Adipose tissue (tissue), 3 donors: ENCODE measurements around the gene SELENOF. TPM values are rescaled to one million over a fixed set of nuclear protein-coding genes. Genes with fewer than 3 reads are reported as not detected.
"Not testable (repeated sequence)": the region's sequence is repeated elsewhere in the genome, so short reads cannot be mapped to it uniquely, and the experiment has no call there.

Source experiments
- H3K27ac ChIP-seq: one replicate; pipeline ENCODE4 v1.5.1; 2013; ENCODE audit warnings: low read depth, low read length
- WGBS, 3 donors: extraction: QIAGEN DNeasy Blood & Tissue Kit; methylation state at CpG; one replicate each; pipeline ENCODE4 v1.1.7; 2013; 5-methylcytosine and 5-hydroxymethylcytosine counted together
- polyA plus RNA-seq, 3 donors: library from polyadenylated mRNA; stranded (reverse); fragments of 200-250 nt; gene quantifications; one replicate each; pipeline ENCODE4 v1.2.3, GENCODE V29; 2013
- donor health status: healthy with polysubstance abuse.
- donor health status: Bipolar disorder and iron deficiency.
- donor health status: healthy.

Gene SELENOF
- polyA plus RNA-seq, 3 donors, result 57.1 to 117 (median 98.7) TPM

DNA sequence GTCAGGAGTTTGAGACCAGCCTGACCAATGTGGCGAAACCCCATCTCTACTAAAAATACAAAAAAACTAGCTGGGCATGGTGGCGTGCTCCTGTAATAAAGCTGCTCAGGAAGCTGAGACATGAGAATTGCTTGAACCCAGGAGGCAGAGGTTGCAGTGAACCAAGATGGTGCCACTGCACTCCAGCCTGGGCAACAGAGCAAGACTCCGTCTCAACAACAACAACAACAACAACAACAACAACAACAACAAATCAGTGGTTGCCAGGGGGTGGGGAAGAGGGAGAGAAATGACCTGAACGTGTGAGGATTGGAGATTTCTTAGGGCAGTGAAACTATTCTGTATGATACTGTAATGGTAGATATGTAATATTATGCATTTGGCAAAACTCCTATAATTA, 46.6 kb downstream of the SELENOF start:
- WGBS, 3 donors, result 95 to 100% (median 97%) methylated on average over 4 of the region's 4 CpGs
- not testable (repeated sequence) for H3K27ac ChIP-seq

DNA sequence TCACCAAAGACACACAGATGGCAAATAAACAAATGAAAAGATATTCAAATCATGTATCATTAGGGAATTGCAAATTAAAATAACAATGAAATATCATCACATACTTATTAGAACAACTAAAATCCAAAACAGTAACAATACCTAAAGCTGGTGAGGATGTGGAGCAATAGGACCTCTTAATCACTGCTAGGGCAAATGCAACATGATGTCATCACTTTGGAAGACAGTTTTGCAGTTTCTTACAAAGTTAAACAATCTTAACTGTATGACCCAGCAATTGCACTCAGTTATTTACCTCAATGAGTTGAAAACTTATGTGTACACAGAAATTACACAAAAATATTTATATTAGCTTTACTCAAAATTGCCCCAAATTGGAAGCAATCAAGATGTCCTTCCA, 47.3 kb downstream of the SELENOF start:
- no peak overlapping the region for H3K27ac ChIP-seq

DNA sequence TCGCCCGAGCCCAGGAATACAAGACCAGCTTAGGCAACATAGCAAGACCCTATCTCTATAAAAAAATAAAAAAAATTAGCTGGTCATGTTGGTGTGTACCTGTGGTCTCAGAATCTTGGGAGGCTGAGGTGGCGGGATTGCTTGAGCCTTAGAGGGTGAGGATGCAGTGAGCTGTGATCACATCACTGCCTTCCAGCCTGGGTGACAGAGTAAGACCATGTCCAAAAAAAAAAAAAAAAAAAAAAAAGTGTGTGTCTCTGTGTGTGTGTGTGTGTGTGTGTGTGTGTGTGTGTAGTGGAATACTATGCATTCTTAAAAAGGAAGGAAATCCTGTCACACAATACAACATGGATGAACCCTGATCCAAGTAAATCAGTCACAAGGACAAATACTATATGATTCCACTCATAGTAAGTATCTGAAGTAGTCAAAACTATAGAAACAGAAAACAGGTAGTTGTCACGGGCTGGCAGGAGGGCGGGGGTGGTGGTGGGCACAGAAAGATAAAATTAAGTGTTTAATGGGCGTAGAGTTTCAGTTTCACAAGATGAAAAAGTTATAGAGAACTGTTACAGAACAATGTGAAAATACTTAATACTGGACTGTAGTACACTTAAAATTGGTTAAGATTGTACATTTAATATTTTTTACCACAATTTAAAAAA, 47.8 kb downstream of the SELENOF start:
- WGBS, 3 donors, result 85 to 96% (median 96%) methylated on average over 6 of the region's 6 CpGs
- H3K27ac ChIP-seq, result no peak overlapping the region

DNA sequence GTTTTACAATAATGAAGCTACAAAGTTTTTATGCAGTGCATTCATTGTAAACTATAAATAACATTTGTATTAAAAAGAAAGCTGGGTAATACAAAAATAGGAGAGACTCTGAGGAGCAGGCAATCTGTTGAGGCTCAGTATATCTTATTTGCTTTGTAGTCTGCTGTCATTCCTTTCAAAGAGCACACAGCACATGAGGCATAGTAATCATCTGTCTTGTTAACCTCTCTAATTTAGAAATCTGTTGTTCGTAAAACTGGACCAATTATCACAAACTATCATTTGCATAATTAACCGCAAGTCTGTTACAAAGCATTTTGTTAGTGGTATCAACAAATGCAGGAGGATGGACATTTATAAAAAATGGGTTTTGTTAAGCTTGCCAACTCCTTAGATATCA, 51.0 kb downstream of the SELENOF start:
- H3K27ac ChIP-seq, result no peak overlapping the region
- WGBS, 3 donors, result 96 to 99% (median 99%) methylated on average over 2 of the region's 2 CpGs

DNA sequence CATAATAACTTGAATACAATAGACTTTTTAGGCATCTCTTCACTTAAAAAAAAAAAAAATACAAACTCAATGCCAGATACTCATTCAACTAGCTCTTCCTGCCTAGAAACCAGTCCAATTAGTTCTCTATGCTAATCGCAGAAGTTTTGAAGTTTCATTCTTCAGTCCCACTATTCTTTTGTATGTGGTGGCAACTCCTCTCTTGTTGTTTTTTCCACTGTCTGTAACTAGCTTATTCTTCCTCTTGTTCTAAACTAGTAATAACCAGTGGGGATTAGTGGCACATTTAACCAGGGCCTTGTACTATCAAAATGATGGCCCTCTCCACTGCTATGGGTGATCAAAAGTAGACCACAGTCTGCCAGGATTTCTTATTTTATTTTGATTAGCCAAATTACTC, 52.5 kb downstream of the SELENOF start:
- no peak overlapping the region for H3K27ac ChIP-seq
- 87 to 90% (median 89%) methylated on average over 1 of the region's 1 CpG for WGBS, 3 donors

DNA sequence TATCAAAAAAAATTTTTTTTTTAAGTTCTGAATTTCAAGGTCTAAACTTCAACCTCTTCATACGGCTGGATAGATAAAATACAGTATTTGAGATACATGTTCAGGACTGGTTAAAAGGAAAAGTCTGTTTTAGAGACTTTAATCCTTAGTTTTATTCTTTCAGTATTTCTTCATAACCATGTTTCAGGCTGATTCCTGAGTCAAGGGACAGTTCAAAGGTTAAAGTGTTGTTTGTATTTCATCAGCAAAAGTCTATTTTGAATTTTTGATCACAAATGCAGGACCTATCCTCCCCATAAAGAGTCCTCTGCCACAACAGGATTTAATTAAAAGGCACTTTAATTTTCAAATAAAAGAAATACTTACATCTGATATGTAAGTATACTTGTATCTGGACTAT, 53.5 kb downstream of the SELENOF start:
- H3K27ac ChIP-seq, result no peak overlapping the region
- 60 to 100% (median 91%) methylated on average over 1 of the region's 1 CpG for WGBS, 3 donors

DNA sequence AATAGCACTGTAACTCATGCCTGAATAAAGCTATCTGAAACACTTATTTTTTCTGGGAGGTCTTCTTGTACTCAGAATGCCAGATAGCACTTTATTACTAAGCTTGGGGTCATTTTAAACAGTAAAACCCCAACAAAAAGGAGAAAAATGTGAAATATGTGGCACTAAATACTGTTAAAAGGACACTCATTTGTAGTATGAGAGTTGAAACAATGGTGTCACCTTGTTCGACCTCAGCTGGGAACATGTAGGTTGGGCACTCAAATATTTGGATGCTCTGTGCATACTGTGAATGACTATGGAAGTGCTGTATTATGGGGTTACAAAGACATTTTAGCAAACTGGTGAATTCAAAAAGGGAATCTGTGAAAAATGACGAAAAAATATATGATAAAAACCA, 53.9 kb downstream of the SELENOF start:
- WGBS, 3 donors, result 81 to 100% (median 97%) methylated on average over 2 of the region's 2 CpGs
- H3K27ac ChIP-seq, result no peak overlapping the region

DNA sequence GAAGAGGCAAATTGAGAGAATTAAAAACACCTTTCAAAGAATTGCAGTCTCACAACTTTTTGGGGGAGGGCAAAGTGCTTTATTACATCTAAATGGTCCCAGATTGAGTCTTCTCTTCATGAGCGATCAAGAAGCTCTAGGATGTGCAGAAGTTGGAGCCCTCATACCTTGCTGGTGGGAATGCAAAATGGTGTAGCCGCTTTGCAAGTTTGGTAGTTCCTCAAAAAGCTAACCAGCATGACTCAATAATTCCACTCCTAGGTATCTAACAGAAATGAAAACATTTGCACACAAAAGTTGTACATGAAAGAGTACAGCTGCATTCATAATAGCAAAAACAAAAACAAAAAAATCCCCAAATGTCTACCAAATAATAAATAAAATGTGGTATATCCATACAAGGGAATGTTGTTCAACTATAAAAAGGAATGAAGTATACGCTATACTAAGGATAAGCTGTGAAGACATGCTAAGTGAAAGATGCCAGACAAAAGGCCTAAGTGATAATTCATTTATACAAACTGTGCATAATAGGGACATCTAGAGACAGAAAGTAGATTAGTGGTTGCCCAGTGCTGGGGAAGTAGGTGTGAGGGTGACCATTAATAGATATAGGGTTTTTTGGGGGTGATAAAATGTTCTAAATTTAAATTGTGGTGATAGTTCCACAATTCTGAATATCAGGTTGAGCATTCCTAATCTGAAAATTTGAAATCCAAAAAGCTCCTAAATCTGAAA, 55.2 kb downstream of the SELENOF start:
- H3K27ac ChIP-seq, result no peak overlapping the region
- 96 to 99% (median 99%) methylated on average over 3 of the region's 3 CpGs for WGBS, 3 donors

DNA sequence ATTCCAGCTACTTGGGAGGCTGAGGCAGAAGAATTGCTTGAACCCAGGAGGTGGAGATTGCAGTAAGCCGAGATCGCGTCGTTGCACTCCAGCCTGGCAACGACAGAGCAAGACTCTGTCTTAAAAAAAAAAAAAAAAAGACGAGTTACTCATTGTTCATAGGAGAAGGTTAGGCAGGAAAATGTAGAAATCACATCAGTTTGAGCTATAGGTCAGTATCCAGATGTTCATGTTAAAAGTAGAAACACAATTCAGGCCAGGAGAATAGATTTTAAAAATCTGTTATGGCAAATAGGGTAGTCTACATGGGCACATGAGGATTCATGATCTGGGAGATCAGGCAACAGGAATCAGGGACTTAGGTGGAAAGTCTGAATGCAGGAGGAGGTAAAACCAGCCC, 57.7 kb downstream of the SELENOF start:
- WGBS, 3 donors, result 88 to 94% (median 88%) methylated on average over 6 of the region's 6 CpGs
- H3K27ac ChIP-seq, result no peak overlapping the region

DNA sequence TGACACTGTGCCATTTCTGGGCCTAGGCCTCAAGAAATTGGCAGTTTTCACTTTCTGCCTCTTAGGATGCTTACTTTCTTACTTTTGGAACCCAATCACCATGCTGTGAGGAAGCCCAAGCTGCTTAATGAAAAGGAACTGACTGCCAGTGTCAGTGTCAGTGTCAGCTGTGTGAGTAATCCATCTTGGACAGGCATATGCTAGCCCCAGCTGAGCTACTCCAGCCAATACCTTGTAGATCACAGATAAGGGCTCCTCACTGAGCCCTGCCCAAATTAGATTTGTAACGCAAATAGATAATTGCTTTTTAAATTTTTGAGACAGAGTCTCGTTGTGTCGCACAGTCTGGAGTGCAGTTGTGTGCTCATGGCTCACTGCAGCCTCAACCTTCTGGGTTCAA, 59.6 kb downstream of the SELENOF start:
- no peak overlapping the region for H3K27ac ChIP-seq
- 90 to 98% (median 92%) methylated on average over 3 of the region's 3 CpGs for WGBS, 3 donors

DNA sequence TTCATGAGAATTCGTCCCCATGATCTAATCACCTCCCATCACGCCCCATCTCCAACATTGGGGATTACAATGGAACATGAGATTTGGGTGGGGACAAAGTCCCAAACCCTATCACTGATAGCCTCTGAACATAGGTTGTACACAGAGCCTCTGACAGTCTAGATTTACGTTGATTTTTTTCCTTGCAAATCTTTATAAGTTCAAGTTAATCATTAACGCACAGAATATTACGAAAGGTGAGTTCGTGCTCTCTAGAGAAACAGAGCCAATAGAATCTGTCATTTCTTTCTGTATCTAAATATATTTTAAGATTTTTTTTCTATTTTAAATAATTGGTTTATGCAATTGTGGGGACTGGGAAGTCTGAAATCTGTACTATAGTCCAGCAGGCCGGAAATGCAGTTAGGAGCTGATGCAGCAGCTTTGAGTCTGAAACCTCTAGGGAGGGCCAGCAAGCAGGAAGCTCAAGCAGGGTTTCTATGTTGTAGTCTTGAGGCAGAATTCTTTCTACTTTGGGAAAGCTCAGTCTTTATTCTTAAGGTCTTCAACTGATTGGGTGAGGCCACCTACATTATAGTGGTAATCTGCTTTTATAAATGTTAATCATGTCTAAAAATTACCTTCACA, 61.0 kb downstream of the SELENOF start:
- no peak overlapping the region for H3K27ac ChIP-seq
- WGBS, 3 donors, result 47 to 90% (median 76%) methylated on average over 7 of the region's 7 CpGs

DNA sequence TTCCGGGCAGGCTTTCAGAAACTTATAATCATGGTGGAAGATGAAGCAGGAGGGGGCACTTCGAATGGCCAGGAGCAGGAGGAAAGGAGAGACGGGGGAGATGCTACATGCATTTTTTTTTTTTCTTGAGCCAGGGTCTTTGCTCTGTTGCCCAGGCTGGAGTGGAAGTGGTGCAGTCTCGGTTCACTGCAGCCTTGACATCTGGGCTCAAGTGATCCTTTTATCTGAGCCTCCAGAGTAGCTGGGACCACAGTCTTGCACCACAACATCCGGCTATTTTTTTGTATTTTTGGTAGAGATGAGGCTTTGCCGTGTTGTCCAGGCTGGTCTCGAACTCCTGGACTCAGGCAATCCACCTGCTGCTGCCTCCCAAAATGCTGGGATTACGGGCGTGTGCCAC, 61.6 kb downstream of the SELENOF start:
- no peak overlapping the region for H3K27ac ChIP-seq
- 89 to 91% (median 90%) methylated on average over 9 of the region's 9 CpGs for WGBS, 3 donors

DNA sequence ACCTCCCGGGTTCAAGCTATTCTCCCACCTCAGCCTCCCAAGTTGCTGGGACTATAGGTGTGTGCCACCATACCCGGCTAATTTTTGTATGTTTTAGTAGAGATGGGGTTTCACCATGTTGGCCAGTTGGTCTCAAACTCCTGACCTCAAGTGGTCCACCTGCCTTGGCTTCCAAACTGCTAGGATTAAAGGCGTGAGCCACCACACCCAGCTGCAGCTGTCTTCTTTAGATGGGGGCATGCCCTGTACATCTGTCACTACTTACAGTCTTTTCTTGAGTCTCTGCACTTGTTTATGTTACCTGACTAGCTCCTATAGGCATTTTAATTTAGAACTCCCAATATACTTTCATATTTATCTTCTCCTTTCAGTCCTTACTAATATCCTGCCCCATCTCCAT, 64.2 kb downstream of the SELENOF start:
- 93 to 97% (median 95%) methylated on average over 3 of the region's 3 CpGs for WGBS, 3 donors
- no peak overlapping the region for H3K27ac ChIP-seq

DNA sequence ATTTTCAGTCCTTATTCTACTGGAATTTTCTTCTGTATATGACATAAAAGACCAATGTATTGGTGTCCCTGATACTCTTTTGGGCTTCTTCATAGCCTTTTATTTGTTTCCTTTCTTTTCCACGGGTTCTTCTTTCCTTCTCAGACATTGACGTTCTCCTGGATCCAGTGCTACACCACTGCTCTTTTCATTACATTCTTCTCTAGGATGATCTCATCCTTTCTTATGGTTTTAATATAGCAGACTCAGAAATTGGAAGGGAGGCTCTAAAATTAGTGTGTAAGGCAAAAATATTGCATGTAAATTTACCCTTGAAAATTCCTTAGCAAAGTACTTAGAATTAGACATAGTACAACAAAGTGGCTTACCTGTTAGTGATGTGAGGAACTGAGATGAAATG, 65.3 kb downstream of the SELENOF start:
- H3K27ac ChIP-seq, result no peak overlapping the region
- 69 to 78% (median 74%) methylated on average over 2 of the region's 2 CpGs for WGBS, 3 donors

DNA sequence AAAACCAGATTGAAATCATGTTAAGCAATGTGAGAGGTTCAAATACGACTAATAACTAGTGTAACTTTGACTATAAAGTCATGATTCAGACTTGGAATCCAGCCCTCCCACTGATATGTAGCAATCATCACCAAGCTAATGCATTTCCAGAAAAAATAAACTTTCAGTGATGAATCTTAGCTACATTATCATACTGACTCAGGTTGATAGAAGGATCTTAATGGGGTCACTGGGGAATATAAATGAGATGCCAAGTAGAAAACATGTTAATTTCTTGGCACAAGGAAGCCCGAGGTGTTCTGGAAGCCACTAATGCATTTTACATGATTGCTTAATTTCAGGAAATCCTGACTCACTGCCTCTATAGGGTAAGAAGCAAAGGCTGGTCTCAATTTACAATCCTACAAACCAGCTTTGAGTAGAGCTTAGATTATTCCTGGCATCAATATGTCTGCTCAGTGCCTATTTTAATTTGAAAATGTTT, 67.7 kb downstream of the SELENOF start:
- WGBS, 3 donors, result 5 to 51% (median 10%) methylated on average over 2 of the region's 2 CpGs
- no peak overlapping the region for H3K27ac ChIP-seq

DNA sequence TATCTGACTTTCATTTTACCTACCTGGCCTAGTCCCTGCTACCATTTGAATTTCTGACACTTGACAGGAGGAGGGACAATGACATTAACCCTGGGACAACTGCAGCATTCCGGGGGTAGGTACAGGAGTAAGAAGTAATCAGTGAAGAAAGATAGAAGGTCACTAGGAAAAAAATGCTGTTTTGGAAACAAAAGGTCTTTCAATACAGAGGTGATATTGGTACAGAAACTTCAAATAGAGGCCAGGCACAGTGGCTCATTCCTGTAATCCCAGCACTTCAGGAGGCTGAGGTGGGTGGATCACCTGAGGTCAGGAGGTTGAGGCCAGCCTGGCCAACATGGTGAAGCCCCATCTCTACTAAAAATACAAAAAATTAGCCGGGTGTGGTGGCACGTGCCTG, 68.4 kb downstream of the SELENOF start:
- no peak overlapping the region for H3K27ac ChIP-seq
- 50 to 87% (median 86%) methylated on average over 3 of the region's 3 CpGs for WGBS, 3 donors

DNA sequence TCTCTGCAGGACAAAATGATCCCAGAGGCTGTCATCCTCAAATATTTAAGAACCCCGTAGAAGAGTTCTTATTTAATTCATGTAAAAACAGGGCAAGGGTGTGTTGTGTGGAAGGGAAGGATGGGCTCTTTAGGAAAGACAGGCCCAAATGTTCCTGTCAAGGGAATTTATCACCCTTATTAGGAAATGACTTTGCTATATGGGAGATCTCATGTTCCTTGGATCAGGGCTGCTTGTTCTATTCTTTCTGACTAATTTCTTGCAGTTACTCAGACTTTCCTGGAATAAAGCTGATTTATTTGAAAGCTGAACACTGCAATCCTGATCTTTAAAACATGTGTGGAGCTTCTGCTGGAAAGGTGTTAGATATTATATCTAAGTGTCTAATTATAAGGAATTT, 72.8 kb downstream of the SELENOF start:
- 63 to 85% (median 74%) methylated on average over 1 of the region's 1 CpG for WGBS, 3 donors

DNA sequence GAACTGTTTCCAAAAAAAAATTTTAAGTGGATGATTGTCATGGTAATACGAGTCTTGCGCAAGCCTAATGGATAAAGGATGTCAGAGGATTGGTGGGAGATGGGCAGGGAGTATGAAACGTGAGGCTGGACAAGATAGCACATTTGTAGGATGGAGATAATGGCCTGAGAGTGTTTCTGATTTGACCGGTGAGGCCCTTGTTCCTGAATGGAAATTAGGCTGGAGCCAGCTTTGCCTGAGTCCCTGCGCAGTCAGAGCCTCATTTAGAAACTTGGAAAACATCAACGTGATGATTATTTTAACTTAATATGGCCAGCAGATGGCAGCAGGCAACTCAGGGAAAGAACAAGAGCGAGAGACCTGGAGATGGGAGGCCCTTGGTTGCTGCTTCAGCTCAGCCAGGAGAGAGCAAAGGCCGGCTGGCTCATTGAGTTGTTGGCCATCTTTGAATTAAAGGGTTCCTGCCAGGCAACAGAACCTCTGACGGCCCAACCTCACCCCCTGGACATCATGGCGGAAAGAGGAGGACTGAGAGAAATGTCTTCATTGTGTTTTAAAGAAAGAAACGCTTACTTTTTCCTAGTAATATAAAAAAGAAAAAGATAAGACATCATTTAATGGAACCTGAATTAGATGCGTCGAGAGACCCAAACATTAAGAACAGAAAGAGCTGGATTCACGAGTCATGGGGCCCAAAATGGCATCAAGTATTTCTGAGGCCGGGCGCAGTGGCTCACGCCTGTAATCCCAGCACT, 80.3 kb downstream of the SELENOF start:
- H3K27ac ChIP-seq, result no peak overlapping the region
- WGBS, 3 donors, result 51 to 53% (median 53%) methylated on average over 17 of the region's 17 CpGs

More for the DNA sequence above, 72.8 kb downstream of the SELENOF start:
- H3K27ac ChIP-seq, result no peak overlapping the region

DNA sequence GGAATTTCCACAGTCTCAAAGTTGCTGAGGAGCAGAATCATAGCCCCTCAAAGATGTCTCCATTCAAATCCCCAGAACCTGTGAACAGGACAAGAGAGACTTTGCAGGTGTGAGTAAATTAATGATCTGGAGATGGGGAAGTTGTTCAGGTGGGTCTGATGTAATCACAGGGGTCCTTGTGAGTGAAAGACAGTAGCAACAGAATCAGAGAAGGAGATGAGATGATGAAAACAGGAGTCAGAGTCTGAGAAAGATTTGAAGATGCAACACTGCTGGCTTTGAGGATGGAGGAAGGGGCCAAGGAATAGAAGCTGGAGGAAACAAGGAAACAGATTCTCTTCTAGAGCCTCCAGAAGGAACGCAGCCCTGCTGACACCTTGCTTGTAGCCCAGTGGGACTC, 81.5 kb downstream of the SELENOF start:
- 75 to 86% (median 86%) methylated on average over 1 of the region's 1 CpG for WGBS, 3 donors
- H3K27ac ChIP-seq, result no peak overlapping the region
